Left ventricle myocardium inferior (tissue), 1 donor: ENCODE results near the gene TFAP2B. TPM values are rescaled to one million over a fixed set of nuclear protein-coding genes. Genes with fewer than 3 reads are reported as not detected.

Source experiments
- DNase-seq: peaks from one replicate; pipeline ENCODE4 v3.0.0-alpha.2; 2020
- H3K27ac ChIP-seq: fragments of 200-600 bp; replicated peaks from 2 replicates; pipeline ENCODE4 v1.8.0; 2021
- H3K27me3 ChIP-seq: fragments of 200-600 bp; 2 replicates; pipeline ENCODE4 v1.8.0; 2021; ENCODE audit warnings: low read depth
- H3K36me3 ChIP-seq: fragments of 200-600 bp; 2 replicates; pipeline ENCODE4 v1.8.0; 2021
- H3K4me1 ChIP-seq: fragments of 200-600 bp; 2 replicates; pipeline ENCODE4 v1.8.0; 2021
- H3K4me3 ChIP-seq: fragments of 200-600 bp; 2 replicates; pipeline ENCODE4 v1.8.0; 2021; ENCODE audit warnings: mild to moderate bottlenecking, moderate library complexity
- H3K9me3 ChIP-seq: fragments of 200-600 bp; replicated peaks from 2 replicates; pipeline ENCODE4 v1.8.0; 2021
- intact Hi-C: fragments of 100-400 bp; cut with micrococcal nuclease; formaldehyde crosslinking; loops from one replicate; pipeline ENCODE4 v1.11.0; 2022
- total RNA-seq: library from RNA; stranded (reverse); fragmentation: NEBNext Ultra II Directional; extraction: Animal tissue kit (Norgen Biotek cat#: 25700); gene quantifications from one replicate; pipeline ENCODE4 v1.2.1, GENCODE V29; 2021
- TF ChIP-seq, protein P1 (sequence below): fragments of 200-600 bp; IDR thresholded peaks from 2 replicates; pipeline ENCODE4 v1.8.0; 2021; ENCODE audit warnings: antibody characterized with exemption, mild to moderate bottlenecking, borderline replicate concordance
- donor health status: DM: no; HTN: yes; CAD: no; lungs with severe emphysema.

Gene TFAP2B
- total RNA-seq, 1 donor from 2014 or later = not detected

DNA sequence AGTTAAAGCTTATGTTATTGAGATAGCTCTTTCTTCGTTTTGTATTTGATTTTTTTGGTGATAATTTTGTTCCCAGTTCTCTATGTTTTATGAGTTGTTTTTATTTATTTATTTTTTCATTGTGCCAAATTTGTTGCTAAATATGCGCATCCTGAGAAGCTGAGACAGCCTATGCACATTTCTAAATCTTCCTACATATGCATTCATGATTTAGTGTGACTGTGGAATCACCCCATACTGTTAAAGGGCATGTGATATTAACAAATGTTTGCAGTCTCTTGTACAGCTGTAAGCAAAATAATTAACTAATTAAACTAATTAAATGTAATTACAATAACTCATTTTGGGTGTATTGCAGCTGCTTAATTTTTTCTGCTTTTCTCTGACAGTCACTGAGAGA lies 10.4 kb downstream of the TFAP2B start:
- Histone ChIP-seq H3K36me3 (no peaks in the 10 kb centered on the region), H3K9me3 (no peaks in the 10 kb centered on the region), H3K27me3 (peaks cover 100% of the 10 kb centered on the region), H3K27ac (no peak overlapping the region), H3K4me1 (no peaks in the 10 kb centered on the region), H3K4me3 (no peak overlapping the region)
- DNase-seq = no peak
- TF ChIP-seq, protein P1, sequence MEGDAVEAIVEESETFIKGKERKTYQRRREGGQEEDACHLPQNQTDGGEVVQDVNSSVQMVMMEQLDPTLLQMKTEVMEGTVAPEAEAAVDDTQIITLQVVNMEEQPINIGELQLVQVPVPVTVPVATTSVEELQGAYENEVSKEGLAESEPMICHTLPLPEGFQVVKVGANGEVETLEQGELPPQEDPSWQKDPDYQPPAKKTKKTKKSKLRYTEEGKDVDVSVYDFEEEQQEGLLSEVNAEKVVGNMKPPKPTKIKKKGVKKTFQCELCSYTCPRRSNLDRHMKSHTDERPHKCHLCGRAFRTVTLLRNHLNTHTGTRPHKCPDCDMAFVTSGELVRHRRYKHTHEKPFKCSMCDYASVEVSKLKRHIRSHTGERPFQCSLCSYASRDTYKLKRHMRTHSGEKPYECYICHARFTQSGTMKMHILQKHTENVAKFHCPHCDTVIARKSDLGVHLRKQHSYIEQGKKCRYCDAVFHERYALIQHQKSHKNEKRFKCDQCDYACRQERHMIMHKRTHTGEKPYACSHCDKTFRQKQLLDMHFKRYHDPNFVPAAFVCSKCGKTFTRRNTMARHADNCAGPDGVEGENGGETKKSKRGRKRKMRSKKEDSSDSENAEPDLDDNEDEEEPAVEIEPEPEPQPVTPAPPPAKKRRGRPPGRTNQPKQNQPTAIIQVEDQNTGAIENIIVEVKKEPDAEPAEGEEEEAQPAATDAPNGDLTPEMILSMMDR = no peak
- intact Hi-C loops = no loop called here

- peaks cover 100% of the 10 kb centered on the region for H3K27me3 ChIP-seq
- H3K36me3 ChIP-seq = no peaks in the 10 kb centered on the region
- H3K4me3 ChIP-seq = no peak overlapping the region
- no peaks in the 10 kb centered on the region for H3K4me1 ChIP-seq
- H3K27ac ChIP-seq = no peak overlapping the region
- DNase-seq = no peak
- TF ChIP-seq, protein P1 = no peak
- intact Hi-C loops = no loop called here
- no peaks in the 10 kb centered on the region for H3K9me3 ChIP-seq
Observed at GRCh38 chr6:50829898-50830444, 11.3 kb downstream of the TFAP2B start.

GRCh38 chr6:50831186-50831585 lies 12.5 kb downstream of the TFAP2B start:
- TF ChIP-seq, protein P1 = no peak
- DNase-seq = no peak
- intact Hi-C loops = no loop called here

DNA sequence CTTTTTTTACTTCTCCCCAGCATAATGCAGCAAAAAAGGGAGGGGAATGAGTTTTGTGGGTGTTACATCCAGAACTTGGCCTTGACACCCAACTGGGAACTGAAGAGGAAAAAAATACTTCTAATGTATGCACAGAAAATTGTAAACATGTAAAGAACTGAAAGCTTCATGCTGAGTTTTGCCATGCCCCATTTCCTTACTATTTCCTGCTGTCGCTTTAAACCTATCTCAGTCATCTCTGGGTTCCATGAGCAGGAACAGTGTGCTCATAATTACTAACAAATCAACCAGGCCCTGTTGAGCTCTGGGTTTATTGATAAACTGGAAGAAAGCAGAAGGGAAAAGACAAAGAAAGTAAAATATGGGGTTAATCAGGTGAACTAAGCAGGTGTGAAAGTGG lies 14.2 kb downstream of the TFAP2B start:
- intact Hi-C loops = no loop called here
- peaks cover 100% of the 10 kb centered on the region for H3K27me3 ChIP-seq
- H3K4me1 ChIP-seq = no peaks in the 10 kb centered on the region
- TF ChIP-seq, protein P1 = no peak
- H3K9me3 ChIP-seq = no peaks in the 10 kb centered on the region
- no peak for DNase-seq
- H3K27ac ChIP-seq = no peak overlapping the region
- H3K36me3 ChIP-seq = no peaks in the 10 kb centered on the region
- H3K4me3 ChIP-seq = no peak overlapping the region

More at GRCh38 chr6:50831186-50831585, 12.5 kb downstream of the TFAP2B start:
- H3K9me3 ChIP-seq = no peaks in the 10 kb centered on the region
- H3K27me3 ChIP-seq = peaks cover 100% of the 10 kb centered on the region
- no peak overlapping the region for H3K4me3 ChIP-seq
- H3K36me3 ChIP-seq = no peaks in the 10 kb centered on the region
- no peaks in the 10 kb centered on the region for H3K4me1 ChIP-seq
- no peak overlapping the region for H3K27ac ChIP-seq

DNA sequence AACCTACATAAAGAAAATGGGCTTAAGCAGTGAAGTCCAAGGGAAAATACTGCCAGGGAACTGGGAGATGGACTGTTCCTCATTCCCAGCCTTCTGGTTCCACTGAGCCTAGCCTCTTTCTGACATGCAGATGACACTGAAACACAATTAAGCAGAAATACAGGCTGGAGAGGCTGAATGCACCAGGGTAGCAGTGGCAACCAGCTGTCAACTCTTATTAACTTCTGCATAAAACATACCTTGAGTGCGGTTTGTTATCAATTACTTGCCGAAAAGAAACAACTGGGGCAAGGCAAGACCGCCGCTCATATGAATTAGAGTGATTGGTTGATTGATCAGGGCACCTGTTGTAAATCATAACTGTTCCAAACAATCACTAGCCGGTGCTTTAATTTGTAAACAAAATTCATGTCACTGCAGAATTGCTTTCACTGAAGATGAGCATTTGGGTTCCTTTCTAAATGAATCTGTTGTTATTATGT lies 16.3 kb downstream of the TFAP2B start:
- no peak for DNase-seq
- intact Hi-C loops = no loop called here
- Histone ChIP-seq H3K27ac (no peak overlapping the region), H3K4me1 (no peaks in the 10 kb centered on the region), H3K27me3 (peaks cover 100% of the 10 kb centered on the region), H3K4me3 (no peak overlapping the region), H3K36me3 (no peaks in the 10 kb centered on the region), H3K9me3 (no peaks in the 10 kb centered on the region)
- TF ChIP-seq, protein P1 = no peak
